SK-N-SH (cell line): ENCODE measurements around the gene SDK1.

Experiments
- CHD2 ChIP-seq: fragments of 150-350 bp; IDR thresholded peaks from 2 replicates; pipeline ENCODE4 v1.6.1; 2018; ENCODE audit warnings: low read length; ENCODE audit not compliant: partially characterized antibody
- CTCF ChIP-seq: fragments of 200-600 bp; sonication (generic); IDR thresholded peaks from 2 replicates; pipeline ENCODE4 v1.6.1; 2017; ENCODE audit warnings: antibody characterized with exemption, mild to moderate bottlenecking, moderate library complexity
- EP300 ChIP-seq, 2 experiments: IDR thresholded peaks; 2 replicates each; pipeline versions ENCODE4 v1.4.0 to v1.6.1; 2012; ENCODE audit warnings: borderline replicate concordance in 1 of 2, low read depth in 1 of 2, low read length in 1 of 2
- JUND ChIP-seq: IDR thresholded peaks from 2 replicates; pipeline ENCODE4 v1.4.0; 2012
- MXI1 ChIP-seq: IDR thresholded peaks from 2 replicates; pipeline ENCODE4 v1.6.1; 2012; ENCODE audit warnings: mild to moderate bottlenecking, low read depth, low read length, improper control_type of control experiment
- RCOR1 ChIP-seq: fragments of 150-350 bp; IDR thresholded peaks from 2 replicates; pipeline ENCODE4 v1.6.1; 2017; ENCODE audit warnings: antibody characterized with exemption, low read length
- TAF1 ChIP-seq: IDR thresholded peaks from 2 replicates; pipeline ENCODE4 v1.6.1; 2012; ENCODE audit warnings: low read depth, mild to moderate bottlenecking, low read length, moderate library complexity, borderline replicate concordance
- YY1 ChIP-seq: IDR thresholded peaks from 2 replicates; pipeline ENCODE4 v1.4.0; 2012; ENCODE audit warnings: low read depth, mild to moderate bottlenecking
- TF ChIP-seq, protein P1 (sequence below): IDR thresholded peaks from 2 replicates; pipeline ENCODE4 v1.4.0; 2012; ENCODE audit warnings: low read depth, borderline replicate concordance

GRCh38 chr7:3998060-3998459 lies 697.0 kb downstream of the SDK1 start:
- TF ChIP-seq CTCF: no peak
- no peak for TF ChIP-seq EP300 (IDR thresholded peaks at IDR 0.05; ENCODE audit: borderline replicate concordance in 1 of 2, low read depth in 1 of 2, low read length in 1 of 2)
- TF ChIP-seq YY1: no peak
- TF ChIP-seq CHD2: no peak
- TF ChIP-seq JUND: no peak
- no peak for TF ChIP-seq TAF1
- no peak for TF ChIP-seq RCOR1
- TF ChIP-seq MXI1: no peak
- TF ChIP-seq, protein P1, sequence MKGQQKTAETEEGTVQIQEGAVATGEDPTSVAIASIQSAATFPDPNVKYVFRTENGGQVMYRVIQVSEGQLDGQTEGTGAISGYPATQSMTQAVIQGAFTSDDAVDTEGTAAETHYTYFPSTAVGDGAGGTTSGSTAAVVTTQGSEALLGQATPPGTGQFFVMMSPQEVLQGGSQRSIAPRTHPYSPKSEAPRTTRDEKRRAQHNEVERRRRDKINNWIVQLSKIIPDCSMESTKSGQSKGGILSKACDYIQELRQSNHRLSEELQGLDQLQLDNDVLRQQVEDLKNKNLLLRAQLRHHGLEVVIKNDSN: no peak
